ENCODE data around the gene DIMT1.
A peak's percentile ranks its signal among the peaks of the same experiment; 100 is the strongest.

The DIMT1 gene

DNA sequence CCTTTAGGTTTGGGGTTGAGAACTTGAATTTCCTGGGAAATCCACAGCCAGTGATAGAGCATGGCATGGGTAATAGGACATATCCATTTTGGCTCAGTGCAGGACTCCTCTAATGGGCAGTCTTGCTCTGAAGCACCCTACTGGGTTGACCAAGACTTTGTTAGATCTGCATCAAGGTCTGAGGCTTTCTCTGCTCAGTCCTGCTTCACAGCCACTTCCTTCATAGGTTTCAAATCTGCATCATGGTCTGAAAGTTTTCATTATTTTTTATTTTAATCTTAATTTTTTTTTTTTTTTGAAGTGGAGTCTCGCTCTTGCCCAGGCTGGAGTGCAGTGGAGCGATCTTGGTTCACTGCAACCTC is 61.2 kb downstream of the DIMT1 start:
- H3K4me3 ChIP-seq (ENCODE audit: insufficient read depth in 1 of 2, low read depth in 1 of 2, low read length in 2 of 2): no peak overlapping the region
- no CpG with 5 or more reads among the region's 2 CpGs for WGBS
- no peak overlapping the region for H3K4me2 ChIP-seq (ENCODE audit: low read length, poor library complexity, severe bottlenecking)
- no peak overlapping the region for H2BK12ac ChIP-seq (ENCODE audit: low read length in 2 of 2)
- no peak overlapping the region for H2BK15ac ChIP-seq (ENCODE audit: low read depth, poor library complexity, severe bottlenecking)
- no peak overlapping the region for H2AK5ac ChIP-seq (ENCODE audit: low read length, severe bottlenecking)
- H2BK5ac ChIP-seq (ENCODE audit: low read depth, low read length, poor library complexity, severe bottlenecking): no peak overlapping the region
- no peaks in the 10 kb centered on the region for H3K27me3 ChIP-seq (ENCODE audit: control insufficient read depth in 1 of 2, insufficient read depth in 1 of 2, low read length in 2 of 2)
- H3K9me3 ChIP-seq (ENCODE audit: control insufficient read depth, low read length): no peaks in the 10 kb centered on the region
- DNase-seq: no peak
- H2BK120ac ChIP-seq (ENCODE audit: low read depth, low read length): no peak overlapping the region
- no peak overlapping the region for H2AFZ ChIP-seq (ENCODE audit: low read depth, low read length)
- no peak overlapping the region for H3K14ac ChIP-seq (ENCODE audit: low read length in 2 of 2)
- H3K79me1 ChIP-seq (replicated peaks; ENCODE audit: low read length, poor library complexity, severe bottlenecking): peaks cover 16% of the 10 kb centered on the region
- peaks cover 0 to 2% of the 10 kb centered on the region in 2 experiments for H3K36me3 ChIP-seq (ENCODE audit: control insufficient read depth in 1 of 2, insufficient read depth in 2 of 2, low read depth in 1 of 2, low read length in 2 of 2)
- H3K18ac ChIP-seq (ENCODE audit: low read depth in 1 of 2, low read length in 2 of 2): no peak overlapping the region
- H3K9ac ChIP-seq (ENCODE audit: low read length): no peak overlapping the region
- no peak overlapping the region for H4K8ac ChIP-seq (ENCODE audit: low read length)
- no peak overlapping the region for H3K27ac ChIP-seq (ENCODE audit: low read length, poor library complexity, severe bottlenecking)
- H3K4ac ChIP-seq (ENCODE audit: low read depth in 1 of 2, low read length in 2 of 2): no peak overlapping the region
- H3K23ac ChIP-seq (ENCODE audit: low read length in 2 of 2): no peak overlapping the region
- no peaks in the 10 kb centered on the region for H3K4me1 ChIP-seq (ENCODE audit: control insufficient read depth, insufficient read depth, low read depth, low read length)
- no peak overlapping the region for H4K91ac ChIP-seq (ENCODE audit: low read length)

DNA sequence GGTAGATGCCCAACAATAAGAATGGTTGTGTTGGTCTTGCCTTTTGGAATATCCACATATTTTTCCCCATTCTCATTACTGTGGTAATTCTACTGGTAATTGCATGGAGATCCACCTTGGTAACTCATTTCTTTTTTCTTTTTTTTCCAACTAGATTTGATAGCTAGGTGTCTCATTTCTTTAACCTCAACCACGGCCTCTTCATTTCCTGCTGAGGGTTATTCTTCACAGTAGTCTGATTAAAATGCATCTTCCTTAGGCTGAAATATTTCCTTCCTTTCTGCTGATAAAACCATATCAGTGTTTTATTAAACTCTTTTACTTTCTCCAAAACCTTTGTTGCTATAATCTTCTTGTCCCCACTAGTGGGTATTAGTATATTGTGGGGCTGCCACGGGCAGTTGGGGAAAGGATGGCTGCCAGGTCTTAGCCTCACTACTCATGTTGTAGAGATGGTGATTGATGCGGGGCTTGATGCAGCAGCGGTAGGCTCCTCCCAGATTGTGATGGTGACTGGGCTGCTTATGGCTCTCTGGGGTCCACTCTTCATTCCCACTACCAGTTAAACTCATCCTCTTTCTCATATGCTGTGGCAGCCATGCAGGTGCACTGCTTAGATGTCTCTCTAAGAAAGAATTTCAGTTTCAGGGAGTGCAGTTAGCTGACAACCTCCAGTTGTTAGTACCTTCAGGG is 61.8 kb downstream of the DIMT1 start:
- Histone ChIP-seq H3K9ac (ENCODE audit: low read length) (no peak overlapping the region), H2AFZ (ENCODE audit: low read depth, low read length) (no peak overlapping the region)
- no peak for DNase-seq

DNA sequence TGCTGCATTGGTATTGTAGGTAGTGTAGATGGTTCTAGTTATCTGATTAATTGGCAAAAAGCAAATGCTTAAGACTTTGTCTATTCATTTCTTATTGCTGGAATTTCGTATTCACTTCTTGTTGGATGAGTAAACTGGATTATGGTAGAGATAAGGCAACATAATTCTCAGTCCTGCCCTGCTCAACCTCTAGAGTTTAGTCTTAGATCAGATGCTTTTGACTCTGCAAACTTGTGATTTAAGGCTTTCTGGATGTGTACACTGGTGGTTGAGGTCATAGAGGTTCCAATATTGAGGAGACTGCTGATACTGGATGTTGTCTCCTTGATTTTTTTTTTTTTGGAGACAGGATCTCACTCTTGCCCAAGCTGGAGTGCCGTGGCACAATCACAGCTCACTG is 62.7 kb downstream of the DIMT1 start:
- Histone ChIP-seq H2BK5ac (ENCODE audit: low read depth, low read length, poor library complexity, severe bottlenecking) (no peak overlapping the region), H3K4me3 (ENCODE audit: insufficient read depth in 1 of 2, low read depth in 1 of 2, low read length in 2 of 2) (no peak overlapping the region), H3K4me1 (ENCODE audit: control insufficient read depth, insufficient read depth, low read depth, low read length) (no peaks in the 10 kb centered on the region), H3K79me1 (replicated peaks; ENCODE audit: low read length, poor library complexity, severe bottlenecking) (peaks cover 17% of the 10 kb centered on the region), H3K14ac (ENCODE audit: low read length in 2 of 2) (no peak overlapping the region), H3K36me3 (ENCODE audit: control insufficient read depth in 1 of 2, insufficient read depth in 2 of 2, low read depth in 1 of 2, low read length in 2 of 2) (peaks cover 0 to 2% of the 10 kb centered on the region in 2 experiments), H4K91ac (ENCODE audit: low read length) (no peak overlapping the region), H3K23ac (ENCODE audit: low read length in 2 of 2) (no peak overlapping the region), H3K27me3 (ENCODE audit: control insufficient read depth in 1 of 2, insufficient read depth in 1 of 2, low read length in 2 of 2) (no peaks in the 10 kb centered on the region), H3K18ac (ENCODE audit: low read depth in 1 of 2, low read length in 2 of 2) (no peak overlapping the region), H2AK5ac (ENCODE audit: low read length, severe bottlenecking) (no peak overlapping the region), H3K4ac (ENCODE audit: low read depth in 1 of 2, low read length in 2 of 2) (no peak overlapping the region), H3K9me3 (ENCODE audit: control insufficient read depth, low read length) (no peaks in the 10 kb centered on the region), H3K9ac (ENCODE audit: low read length) (no peak overlapping the region), H2BK12ac (ENCODE audit: low read length in 2 of 2) (no peak overlapping the region), H3K27ac (ENCODE audit: low read length, poor library complexity, severe bottlenecking) (no peak overlapping the region), H3K4me2 (ENCODE audit: low read length, poor library complexity, severe bottlenecking) (no peak overlapping the region), H2BK120ac (ENCODE audit: low read depth, low read length) (no peak overlapping the region), H2AFZ (ENCODE audit: low read depth, low read length) (no peak overlapping the region), H2BK15ac (ENCODE audit: low read depth, poor library complexity, severe bottlenecking) (no peak overlapping the region), H4K8ac (ENCODE audit: low read length) (no peak overlapping the region)
- WGBS: 96% methylated on average over 2 of the region's 2 CpGs
- no peak for DNase-seq

More for the DNA sequence above, 61.8 kb downstream of the DIMT1 start:
- no peak overlapping the region for H3K4me3 ChIP-seq (ENCODE audit: insufficient read depth in 1 of 2, low read depth in 1 of 2, low read length in 2 of 2)
- peaks cover 18% of the 10 kb centered on the region for H3K79me1 ChIP-seq (replicated peaks; ENCODE audit: low read length, poor library complexity, severe bottlenecking)
- no peak overlapping the region for H3K4ac ChIP-seq (ENCODE audit: low read depth in 1 of 2, low read length in 2 of 2)
- H3K4me2 ChIP-seq (ENCODE audit: low read length, poor library complexity, severe bottlenecking): no peak overlapping the region
- no peak overlapping the region for H3K18ac ChIP-seq (ENCODE audit: low read depth in 1 of 2, low read length in 2 of 2)
- H2AK5ac ChIP-seq (ENCODE audit: low read length, severe bottlenecking): no peak overlapping the region
- H2BK120ac ChIP-seq (ENCODE audit: low read depth, low read length): no peak overlapping the region
- no peak overlapping the region for H2BK12ac ChIP-seq (ENCODE audit: low read length in 2 of 2)
- 100% methylated on average over 3 of the region's 4 CpGs for WGBS
- H3K14ac ChIP-seq (ENCODE audit: low read length in 2 of 2): peak overlapping the region in 1 of 2 experiments; percentile 48
- no peak overlapping the region for H4K91ac ChIP-seq (ENCODE audit: low read length)
- no peaks in the 10 kb centered on the region for H3K27me3 ChIP-seq (ENCODE audit: control insufficient read depth in 1 of 2, insufficient read depth in 1 of 2, low read length in 2 of 2)
- no peak overlapping the region for H2BK15ac ChIP-seq (ENCODE audit: low read depth, poor library complexity, severe bottlenecking)
- H3K27ac ChIP-seq (ENCODE audit: low read length, poor library complexity, severe bottlenecking): no peak overlapping the region
- H3K23ac ChIP-seq (ENCODE audit: low read length in 2 of 2): no peak overlapping the region
- H3K4me1 ChIP-seq (ENCODE audit: control insufficient read depth, insufficient read depth, low read depth, low read length): no peaks in the 10 kb centered on the region
- H3K9me3 ChIP-seq (ENCODE audit: control insufficient read depth, low read length): no peaks in the 10 kb centered on the region
- no peak overlapping the region for H4K8ac ChIP-seq (ENCODE audit: low read length)
- peaks cover 0 to 2% of the 10 kb centered on the region in 2 experiments for H3K36me3 ChIP-seq (ENCODE audit: control insufficient read depth in 1 of 2, insufficient read depth in 2 of 2, low read depth in 1 of 2, low read length in 2 of 2)
- no peak overlapping the region for H2BK5ac ChIP-seq (ENCODE audit: low read depth, low read length, poor library complexity, severe bottlenecking)

DNA sequence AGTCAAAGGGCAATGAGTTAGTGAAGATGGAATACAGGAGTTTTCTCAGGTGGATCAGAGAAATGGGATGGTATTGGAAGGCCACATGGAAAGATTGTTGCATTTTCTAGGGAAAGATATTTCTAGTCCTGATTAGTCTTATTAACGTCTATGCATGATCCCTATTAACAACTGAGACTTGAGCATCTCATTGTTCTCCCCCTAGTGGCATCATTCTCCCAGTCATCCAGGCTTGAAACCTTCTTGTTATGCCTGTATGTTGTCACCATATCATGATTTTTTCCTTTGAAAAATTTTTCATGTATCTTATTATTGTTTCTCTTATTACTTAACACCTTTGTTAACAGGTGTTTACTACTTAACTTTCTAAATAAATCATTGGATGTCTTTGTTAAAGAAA is 63.3 kb downstream of the DIMT1 start:
- Histone ChIP-seq H2BK12ac (ENCODE audit: low read length in 2 of 2) (no peak overlapping the region), H2BK5ac (ENCODE audit: low read depth, low read length, poor library complexity, severe bottlenecking) (no peak overlapping the region), H2BK15ac (ENCODE audit: low read depth, poor library complexity, severe bottlenecking) (no peak overlapping the region), H3K36me3 (ENCODE audit: control insufficient read depth in 1 of 2, insufficient read depth in 2 of 2, low read depth in 1 of 2, low read length in 2 of 2) (peaks cover 0 to 2% of the 10 kb centered on the region in 2 experiments), H3K4me2 (ENCODE audit: low read length, poor library complexity, severe bottlenecking) (no peak overlapping the region), H3K14ac (ENCODE audit: low read length in 2 of 2) (no peak overlapping the region), H3K27ac (ENCODE audit: low read length, poor library complexity, severe bottlenecking) (no peak overlapping the region), H2AK5ac (ENCODE audit: low read length, severe bottlenecking) (no peak overlapping the region), H2BK120ac (ENCODE audit: low read depth, low read length) (no peak overlapping the region), H4K91ac (ENCODE audit: low read length) (no peak overlapping the region), H3K79me1 (replicated peaks; ENCODE audit: low read length, poor library complexity, severe bottlenecking) (peaks cover 18% of the 10 kb centered on the region), H3K9ac (ENCODE audit: low read length) (no peak overlapping the region), H3K4me3 (ENCODE audit: insufficient read depth in 1 of 2, low read depth in 1 of 2, low read length in 2 of 2) (no peak overlapping the region), H3K27me3 (ENCODE audit: control insufficient read depth in 1 of 2, insufficient read depth in 1 of 2, low read length in 2 of 2) (no peaks in the 10 kb centered on the region), H3K23ac (ENCODE audit: low read length in 2 of 2) (no peak overlapping the region), H2AFZ (ENCODE audit: low read depth, low read length) (no peak overlapping the region), H3K4me1 (ENCODE audit: control insufficient read depth, insufficient read depth, low read depth, low read length) (no peaks in the 10 kb centered on the region), H3K4ac (ENCODE audit: low read depth in 1 of 2, low read length in 2 of 2) (no peak overlapping the region), H4K8ac (ENCODE audit: low read length) (no peak overlapping the region), H3K18ac (ENCODE audit: low read depth in 1 of 2, low read length in 2 of 2) (no peak overlapping the region), H3K9me3 (ENCODE audit: control insufficient read depth, low read length) (no peaks in the 10 kb centered on the region)
- DNase-seq: peak; percentile 42
- WGBS: no CpG with 5 or more reads among the region's 1 CpG

Measured in mesenchymal stem cell (in vitro differentiated cells and primary cell).